Mesendoderm (in vitro differentiated cells): Measurements from ENCODE around the gene CABCOCO1.
A peak's percentile ranks its signal among the peaks of the same experiment; 100 is the strongest.

Experiments
- DNase-seq: peaks from one replicate; pipeline ENCODE4 v3.0.0; 2013
- H2AK5ac ChIP-seq: 2 replicates; pipeline ENCODE4 v1.6.1; 2013; ENCODE audit warnings: low read length, inconsistent platforms
- H2BK120ac ChIP-seq: 2 replicates; pipeline ENCODE4 v1.6.1; 2013; ENCODE audit warnings: low read depth, mild to moderate bottlenecking, low read length, moderate library complexity, mixed read lengths
- H2BK15ac ChIP-seq: replicated peaks from 2 replicates; pipeline ENCODE4 v1.6.1; 2013; ENCODE audit warnings: low read depth, mild to moderate bottlenecking, moderate library complexity
- H2BK5ac ChIP-seq: 2 replicates; pipeline ENCODE4 v1.6.1; 2013; ENCODE audit warnings: low read length, inconsistent platforms
- H3K18ac ChIP-seq: 2 replicates; pipeline ENCODE4 v1.6.1; 2013; ENCODE audit warnings: mild to moderate bottlenecking, low read length, mixed read lengths
- H3K23ac ChIP-seq: one replicate; pipeline ENCODE4 v1.6.1; 2013; ENCODE audit warnings: low read length
- H3K27ac ChIP-seq: 2 replicates; pipeline ENCODE4 v1.5.1; 2013; ENCODE audit warnings: low read depth, mild to moderate bottlenecking, inconsistent platforms, low read length, moderate library complexity
- H3K27me3 ChIP-seq: 2 replicates; pipeline ENCODE4 v1.6.1; 2013; ENCODE audit warnings: low read length, control low read depth, mild to moderate bottlenecking, inconsistent platforms; ENCODE audit not compliant: insufficient read depth, poor library complexity
- H3K36me3 ChIP-seq: 2 replicates; pipeline ENCODE4 v1.6.1; 2013; ENCODE audit warnings: low read length, inconsistent platforms; ENCODE audit not compliant: control insufficient read depth, insufficient read depth
- H3K4ac ChIP-seq: one replicate; pipeline ENCODE4 v1.6.1; 2013; ENCODE audit warnings: low read depth, mild to moderate bottlenecking, low read length, moderate library complexity
- H3K4me1 ChIP-seq: 2 replicates; pipeline ENCODE4 v1.6.1; 2013; ENCODE audit warnings: low read depth, low read length, inconsistent platforms; ENCODE audit not compliant: control insufficient read depth
- H3K4me2 ChIP-seq: 2 replicates; pipeline ENCODE4 v1.6.1; 2013; ENCODE audit warnings: low read length
- H3K4me3 ChIP-seq: 2 replicates; pipeline ENCODE4 v1.5.1; 2013; ENCODE audit warnings: mild to moderate bottlenecking, low read length
- H3K56ac ChIP-seq: one replicate; pipeline ENCODE4 v1.6.1; 2013; ENCODE audit warnings: low read length
- H3K79me1 ChIP-seq: 2 replicates; pipeline ENCODE4 v1.6.1; 2013; ENCODE audit warnings: low read length, inconsistent platforms
- H3K79me2 ChIP-seq: 2 replicates; pipeline ENCODE4 v1.6.1; 2013; ENCODE audit warnings: mild to moderate bottlenecking, low read length; ENCODE audit not compliant: control insufficient read depth, insufficient read depth
- H3K9ac ChIP-seq: 2 replicates; pipeline ENCODE4 v1.6.1; 2013; ENCODE audit warnings: low read length, inconsistent platforms
- H4K5ac ChIP-seq: one replicate; pipeline ENCODE4 v1.6.1; 2013; ENCODE audit warnings: low read length
- H4K8ac ChIP-seq: one replicate; pipeline ENCODE4 v1.6.1; 2013; ENCODE audit warnings: low read depth, mild to moderate bottlenecking, control low read depth, low read length, moderate library complexity
- WGBS: extraction: QIAGEN DNeasy Blood & Tissue Kit; methylation state at CpG from one replicate; pipeline ENCODE4 v1.1.7; 2013; ENCODE audit warnings: low lambda C conversion rate, missing lambda C conversion rate; ENCODE audit not compliant: insufficient coverage; ENCODE audit errors: extremely low coverage; 5-methylcytosine and 5-hydroxymethylcytosine counted together

CABCOCO1 gene

DNA sequence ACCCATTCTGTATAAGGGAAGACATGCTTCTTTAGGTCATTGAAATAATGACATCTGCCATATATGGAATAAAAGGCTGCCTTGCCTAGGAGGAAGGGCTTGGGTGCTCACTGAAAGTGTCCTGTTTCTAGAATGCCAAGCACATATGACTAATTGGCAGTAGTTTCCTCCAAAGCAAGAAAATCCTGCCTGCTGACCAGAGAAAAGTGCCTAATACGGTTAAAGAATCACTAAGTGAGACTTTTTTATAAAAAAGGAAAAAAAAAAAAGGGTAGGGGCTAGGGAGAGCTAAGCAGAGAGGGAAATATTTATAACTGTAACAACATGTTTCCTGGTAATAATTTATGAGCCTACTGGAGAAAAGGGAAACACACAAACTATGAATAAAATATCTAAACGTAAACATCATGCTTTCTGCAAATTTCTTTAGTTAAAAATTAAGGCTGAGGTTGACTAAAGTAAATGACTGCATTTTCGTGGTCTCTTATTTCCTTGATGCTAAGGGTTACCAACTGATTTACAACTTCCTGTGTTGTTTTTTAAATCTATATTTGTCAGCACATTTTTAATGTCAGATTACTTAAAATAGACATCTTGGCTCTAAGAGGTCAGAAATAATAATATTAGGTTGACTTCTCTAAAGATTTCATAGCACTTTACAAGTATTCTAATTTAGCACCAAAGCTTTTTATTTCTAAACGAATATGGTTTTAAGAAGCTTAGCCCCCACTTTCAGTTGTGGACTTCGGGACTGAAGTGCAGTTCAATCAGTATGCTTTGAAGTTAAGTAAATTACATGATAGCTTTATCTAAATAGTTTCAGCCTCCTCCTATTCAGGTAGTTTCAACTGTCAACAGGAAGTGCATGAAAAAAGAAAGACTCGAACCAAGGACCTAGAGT, 89.6 kb downstream of the CABCOCO1 start:
- Histone ChIP-seq H3K79me1 (no peaks in the 10 kb centered on the region), H3K36me3 (no peaks in the 10 kb centered on the region), H2AK5ac (no peak overlapping the region), H3K27me3 (no peaks in the 10 kb centered on the region), H3K23ac (no peak overlapping the region), H3K56ac (no peak overlapping the region), H3K4me3 (no peak overlapping the region), H3K27ac (no peak overlapping the region), H3K79me2 (no peaks in the 10 kb centered on the region), H3K18ac (peak overlapping the region; percentile 51), H3K4me1 (peaks cover 2% of the 10 kb centered on the region), H4K8ac (no peak overlapping the region), H2BK5ac (no peak overlapping the region), H2BK120ac (no peak overlapping the region), H3K4ac (no peak overlapping the region), H3K9ac (no peak overlapping the region), H2BK15ac (no peak overlapping the region), H3K4me2 (no peak overlapping the region), H4K5ac (no peak overlapping the region)
- DNase-seq = no peak
- no CpG with 5 or more reads among the region's 6 CpGs for WGBS

DNA sequence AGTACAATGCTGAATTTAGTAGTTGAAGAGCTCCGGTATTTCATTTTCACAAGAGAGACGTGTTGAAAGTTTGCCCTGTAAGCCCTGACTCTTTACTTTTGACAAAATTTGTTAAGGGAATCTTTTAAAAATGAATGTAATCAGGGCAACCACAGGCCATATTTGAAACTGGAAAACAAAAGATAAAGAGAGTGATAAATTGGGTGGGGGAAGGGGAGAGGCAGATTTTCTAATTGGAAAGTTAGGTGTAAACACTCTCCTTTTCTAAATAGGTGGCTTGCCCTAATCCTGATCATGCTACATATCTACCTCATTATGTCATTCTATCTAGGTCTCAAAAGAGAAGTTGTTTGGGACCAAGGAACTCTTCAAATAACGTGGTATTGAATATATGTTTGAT, 90.7 kb downstream of the CABCOCO1 start:
- Histone ChIP-seq H4K8ac (no peak overlapping the region), H3K23ac (no peak overlapping the region), H2BK5ac (no peak overlapping the region), H3K4me2 (no peak overlapping the region), H4K5ac (no peak overlapping the region), H3K36me3 (no peaks in the 10 kb centered on the region), H3K79me2 (no peaks in the 10 kb centered on the region), H3K4me3 (no peak overlapping the region), H3K18ac (no peak overlapping the region), H3K27ac (no peak overlapping the region), H2BK120ac (no peak overlapping the region), H3K56ac (no peak overlapping the region), H3K4me1 (no peaks in the 10 kb centered on the region), H2BK15ac (no peak overlapping the region), H3K9ac (no peak overlapping the region), H3K27me3 (no peaks in the 10 kb centered on the region), H3K4ac (no peak overlapping the region), H3K79me1 (no peaks in the 10 kb centered on the region), H2AK5ac (no peak overlapping the region)
- DNase-seq = peak; percentile 30
- no CpG with 5 or more reads among the region's 3 CpGs for WGBS

DNA sequence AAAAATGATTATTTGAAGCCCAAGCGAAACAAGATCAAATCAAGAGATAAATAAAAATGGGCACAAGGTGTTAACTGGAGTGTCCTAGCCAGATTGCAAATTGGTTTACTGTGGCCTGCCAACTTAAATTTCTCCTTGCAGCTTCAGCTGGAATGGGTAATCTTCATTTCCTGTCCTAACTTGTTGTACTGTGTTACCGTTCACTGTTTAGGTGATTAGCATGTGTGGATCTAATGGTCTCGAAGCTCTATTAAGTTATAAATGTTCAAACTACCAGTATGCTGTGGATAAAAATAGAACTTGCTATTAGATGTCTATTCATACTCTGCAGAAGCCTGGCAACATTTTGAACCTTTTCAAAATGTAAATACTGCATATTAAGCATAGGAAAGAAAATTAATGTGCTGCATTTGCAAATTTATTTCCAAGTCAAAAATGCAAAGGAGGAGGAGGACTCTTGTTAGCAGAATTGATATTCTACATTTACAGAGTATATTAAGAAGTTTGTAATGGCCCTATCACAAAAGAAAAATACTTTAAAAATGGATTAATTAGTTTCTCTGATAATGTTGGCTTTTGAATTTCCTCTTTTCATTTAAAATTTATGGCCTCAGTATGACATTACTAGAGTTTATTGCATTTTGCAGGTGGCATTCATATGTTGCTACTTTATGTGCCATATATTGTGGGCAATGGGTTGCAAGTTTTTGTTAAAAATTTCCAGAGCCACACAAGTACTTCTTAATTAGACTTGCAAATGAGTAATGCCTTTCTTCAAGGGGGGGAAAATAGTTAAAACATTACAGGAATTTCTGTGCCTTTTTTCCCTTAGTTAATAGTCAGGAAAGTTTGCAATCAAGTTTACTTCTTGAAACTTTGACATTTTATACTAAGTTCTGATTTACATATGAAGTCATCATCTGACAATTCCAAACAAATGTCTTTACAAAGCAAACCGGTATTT, 92.1 kb downstream of the CABCOCO1 start:
- no peak overlapping the region for H2BK120ac ChIP-seq
- H3K4me2 ChIP-seq = no peak overlapping the region
- H3K79me1 ChIP-seq = no peaks in the 10 kb centered on the region
- H4K5ac ChIP-seq = no peak overlapping the region
- no peak overlapping the region for H4K8ac ChIP-seq
- no peak overlapping the region for H2AK5ac ChIP-seq
- no peak overlapping the region for H2BK15ac ChIP-seq
- H3K23ac ChIP-seq = no peak overlapping the region
- H3K27me3 ChIP-seq = no peaks in the 10 kb centered on the region
- no peaks in the 10 kb centered on the region for H3K36me3 ChIP-seq
- H3K4ac ChIP-seq = no peak overlapping the region
- no peaks in the 10 kb centered on the region for H3K79me2 ChIP-seq
- no peak overlapping the region for H3K56ac ChIP-seq
- no peak overlapping the region for H3K18ac ChIP-seq
- no peak overlapping the region for H2BK5ac ChIP-seq
- no peaks in the 10 kb centered on the region for H3K4me1 ChIP-seq
- H3K27ac ChIP-seq = no peak overlapping the region
- no peak overlapping the region for H3K9ac ChIP-seq
- no peak for DNase-seq
- no CpG with 5 or more reads among the region's 4 CpGs for WGBS
- H3K4me3 ChIP-seq = no peak overlapping the region

DNA sequence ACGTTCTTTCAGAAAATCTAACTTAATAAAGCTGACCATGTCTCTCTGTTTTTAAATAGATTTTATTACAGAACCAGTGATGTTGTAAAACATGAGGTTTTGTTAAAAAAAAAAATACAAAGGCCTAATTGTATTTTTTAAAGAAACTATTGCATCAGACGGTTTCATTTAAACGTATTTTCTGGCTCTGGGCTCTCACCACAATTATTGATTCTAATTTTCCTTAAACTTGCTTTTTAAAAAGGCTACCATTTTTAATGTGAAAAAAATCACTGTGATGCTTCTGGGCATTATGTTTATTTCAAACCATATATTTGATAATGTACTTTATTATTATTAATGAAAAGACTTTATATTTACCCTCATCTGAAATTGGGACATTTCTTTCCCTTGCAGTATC, 94.3 kb downstream of the CABCOCO1 start:
- Histone ChIP-seq H3K4ac (no peak overlapping the region), H3K27ac (no peak overlapping the region), H3K4me1 (no peaks in the 10 kb centered on the region), H3K18ac (no peak overlapping the region), H3K56ac (no peak overlapping the region), H3K36me3 (no peaks in the 10 kb centered on the region), H2AK5ac (no peak overlapping the region), H2BK15ac (no peak overlapping the region), H3K4me3 (no peak overlapping the region), H3K79me1 (no peaks in the 10 kb centered on the region), H4K8ac (no peak overlapping the region), H4K5ac (no peak overlapping the region), H3K23ac (no peak overlapping the region), H2BK120ac (no peak overlapping the region), H2BK5ac (no peak overlapping the region), H3K9ac (no peak overlapping the region), H3K4me2 (no peak overlapping the region), H3K27me3 (no peaks in the 10 kb centered on the region), H3K79me2 (no peaks in the 10 kb centered on the region)
- no peak for DNase-seq
- no CpG with 5 or more reads among the region's 3 CpGs for WGBS

DNA sequence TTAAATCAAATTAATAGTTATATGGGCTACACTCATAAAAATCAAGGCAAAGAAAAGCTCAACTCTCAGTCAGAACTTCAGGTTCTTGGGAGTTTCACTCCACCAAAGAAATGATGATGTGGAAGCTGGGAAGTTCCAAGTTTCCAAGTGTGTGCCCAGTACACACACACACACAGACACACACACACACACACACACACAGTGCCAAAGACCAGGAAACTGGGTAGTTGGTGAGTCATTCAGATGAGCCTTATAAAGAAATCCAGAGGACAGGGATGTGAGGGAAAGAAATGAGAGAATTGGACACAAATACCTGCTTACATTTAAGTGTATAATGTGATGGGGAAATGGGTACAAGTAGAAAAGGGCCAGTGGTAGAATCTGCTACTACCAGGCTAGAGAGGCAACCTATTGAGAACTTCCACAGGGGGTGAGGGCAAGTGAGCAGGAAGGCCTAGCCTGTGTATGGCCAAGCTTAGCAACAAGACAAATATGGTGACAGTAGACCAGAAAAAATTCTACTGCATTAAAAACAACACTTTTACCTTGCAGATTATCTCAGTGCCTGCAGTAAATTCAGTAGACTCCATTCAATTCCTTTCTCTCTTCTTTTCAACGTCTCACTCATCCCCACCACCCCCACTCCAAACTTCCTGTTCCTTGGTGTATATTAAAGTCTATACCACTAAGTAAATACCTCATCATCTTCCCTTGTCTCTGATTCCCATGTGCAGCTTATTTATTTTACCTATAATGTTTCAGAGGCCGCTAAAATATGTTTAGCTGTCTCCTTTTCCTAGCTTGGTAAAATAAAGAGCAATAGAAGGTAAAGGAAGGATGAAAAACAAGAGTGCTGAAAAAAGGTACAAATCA, 95.0 kb downstream of the CABCOCO1 start:
- Histone ChIP-seq H3K4me3 (no peak overlapping the region), H3K23ac (no peak overlapping the region), H3K9ac (no peak overlapping the region), H3K36me3 (no peaks in the 10 kb centered on the region), H3K56ac (no peak overlapping the region), H2BK5ac (no peak overlapping the region), H3K4me1 (no peaks in the 10 kb centered on the region), H3K79me2 (no peaks in the 10 kb centered on the region), H2AK5ac (no peak overlapping the region), H3K27me3 (no peaks in the 10 kb centered on the region), H3K79me1 (no peaks in the 10 kb centered on the region), H4K8ac (no peak overlapping the region), H2BK120ac (no peak overlapping the region), H2BK15ac (no peak overlapping the region), H3K18ac (peak overlapping the region; percentile 84), H3K27ac (no peak overlapping the region), H3K4me2 (no peak overlapping the region), H3K4ac (no peak overlapping the region), H4K5ac (no peak overlapping the region)
- 100% methylated on average over 1 of the region's 2 CpGs for WGBS
- no peak for DNase-seq
